ENCODE results near the gene RCVRN. TPM values are rescaled to one million over a fixed set of nuclear protein-coding genes. Genes with fewer than 3 reads are reported as not detected.
A peak's percentile ranks its signal among the peaks of the same experiment; 100 is the strongest.

RCVRN gene
- total RNA-seq, 1 experiment from 2014 or later: not detected

GRCh38 chr17:9907883-9908648 lies 3.0 kb upstream of the RCVRN start:
- peak overlapping the region; percentile 48; the same call in 1 of the 2 replicates for H3K14ac ChIP-seq (ENCODE audit: insufficient read depth, low read length)
- no peaks in the 10 kb centered on the region for H3K9me3 ChIP-seq (ENCODE audit: control insufficient read depth, low read depth, low read length)
- peaks cover 0 to 2% of the 10 kb centered on the region in 2 experiments; a peak in 2 of 5 replicates for H3K9me3 Mint-ChIP-seq
- no peaks in the 10 kb centered on the region; a peak in 1 of 7 replicates for H3K36me3 Mint-ChIP-seq (ENCODE audit: insufficient read depth in 1 of 3, low read depth in 3 of 3)
- WGBS (ENCODE audit: extremely low coverage, insufficient read length, low lambda C conversion rate): no CpG with 5 or more reads among the region's 12 CpGs
- no peak overlapping the region for H4K91ac ChIP-seq (ENCODE audit: insufficient read length, low read depth, low read length)
- no peaks in the 10 kb centered on the region for H3K79me1 ChIP-seq (ENCODE audit: insufficient read depth, low read depth, low read length, poor library complexity, severe bottlenecking)
- no peak overlapping the region for H3T11ph ChIP-seq (ENCODE audit: low read length)
- no peaks in the 10 kb centered on the region for H3K79me2 ChIP-seq (ENCODE audit: insufficient read depth, low read length)
- no peak overlapping the region for H2AFZ ChIP-seq (ENCODE audit: low read length)
- H3K4ac ChIP-seq (ENCODE audit: low read depth, low read length): no peak overlapping the region
- no peaks in the 10 kb centered on the region for H4K20me1 ChIP-seq (ENCODE audit: control insufficient read depth, insufficient read depth, insufficient read length)
- no peak overlapping the region for H3K23ac ChIP-seq (ENCODE audit: insufficient read length, low read depth, low read length)
- peaks cover 14 to 30% of the 10 kb centered on the region in 2 experiments for H3K4me1 Mint-ChIP-seq
- no peak for DNase-seq
- peaks cover 10% of the 10 kb centered on the region for H3K27me3 Mint-ChIP-seq (ENCODE audit: low read depth)
- H3K18ac ChIP-seq (ENCODE audit: insufficient read length, low read depth, low read length): no peak overlapping the region
- no peak for TF ChIP-seq CTCF (conservative IDR thresholded peaks at IDR 0.05)
- H2BK12ac ChIP-seq (ENCODE audit: insufficient read length, low read depth, low read length): no peak overlapping the region
- H4K5ac ChIP-seq (ENCODE audit: insufficient read length, low read depth, low read length): no peak overlapping the region
- no peaks in the 10 kb centered on the region for H3K27me3 ChIP-seq (ENCODE audit: insufficient read depth, low read length)
- no peak overlapping the region for H2BK5ac ChIP-seq (ENCODE audit: insufficient read length, low read length)
- no peak overlapping the region for H3K4me3 Mint-ChIP-seq
- H3K27ac ChIP-seq (ENCODE audit: insufficient read length, low read depth, low read length): no peak overlapping the region
- no peak overlapping the region; a peak in 1 of 7 replicates for H3K27ac Mint-ChIP-seq
- no peak overlapping the region for H3K9ac ChIP-seq (ENCODE audit: extremely low read depth, insufficient read length, low read length)
- no peak overlapping the region for H3K4me2 ChIP-seq (ENCODE audit: insufficient read depth, insufficient read length, low read length)
- H2BK15ac ChIP-seq (ENCODE audit: low read depth, low read length): no peak overlapping the region
- no peaks in the 10 kb centered on the region for H3K23me2 ChIP-seq (ENCODE audit: insufficient read length, low read depth, low read length, poor library complexity, severe bottlenecking)
- no peak overlapping the region for H2AK5ac ChIP-seq (ENCODE audit: insufficient read length, low read length)
- no peak overlapping the region for H2BK120ac ChIP-seq (ENCODE audit: low read depth, low read length, poor library complexity, severe bottlenecking)
- H4K8ac ChIP-seq (replicated peaks; ENCODE audit: insufficient read length, low read depth, low read length): no peak overlapping the region
- H3K4me1 ChIP-seq (ENCODE audit: insufficient read depth, low read length): no peaks in the 10 kb centered on the region; the same call in 1 of the 2 replicates
- H2BK20ac ChIP-seq (ENCODE audit: low read depth, low read length, poor library complexity, severe bottlenecking): no peak overlapping the region
- no peak overlapping the region for H3K56ac ChIP-seq (ENCODE audit: insufficient read length, low read depth, low read length)

Data from H9 (cell line).